ENCODE measurements around the gene IRF2BPL. TPM values are rescaled to one million over a fixed set of nuclear protein-coding genes. Genes with fewer than 3 reads are reported as not detected.

Gene IRF2BPL
- total and polyA plus RNA-seq, 4 experiments from 2014 or later: 1.2 to 37.7 (median 20.2) TPM

DNA sequence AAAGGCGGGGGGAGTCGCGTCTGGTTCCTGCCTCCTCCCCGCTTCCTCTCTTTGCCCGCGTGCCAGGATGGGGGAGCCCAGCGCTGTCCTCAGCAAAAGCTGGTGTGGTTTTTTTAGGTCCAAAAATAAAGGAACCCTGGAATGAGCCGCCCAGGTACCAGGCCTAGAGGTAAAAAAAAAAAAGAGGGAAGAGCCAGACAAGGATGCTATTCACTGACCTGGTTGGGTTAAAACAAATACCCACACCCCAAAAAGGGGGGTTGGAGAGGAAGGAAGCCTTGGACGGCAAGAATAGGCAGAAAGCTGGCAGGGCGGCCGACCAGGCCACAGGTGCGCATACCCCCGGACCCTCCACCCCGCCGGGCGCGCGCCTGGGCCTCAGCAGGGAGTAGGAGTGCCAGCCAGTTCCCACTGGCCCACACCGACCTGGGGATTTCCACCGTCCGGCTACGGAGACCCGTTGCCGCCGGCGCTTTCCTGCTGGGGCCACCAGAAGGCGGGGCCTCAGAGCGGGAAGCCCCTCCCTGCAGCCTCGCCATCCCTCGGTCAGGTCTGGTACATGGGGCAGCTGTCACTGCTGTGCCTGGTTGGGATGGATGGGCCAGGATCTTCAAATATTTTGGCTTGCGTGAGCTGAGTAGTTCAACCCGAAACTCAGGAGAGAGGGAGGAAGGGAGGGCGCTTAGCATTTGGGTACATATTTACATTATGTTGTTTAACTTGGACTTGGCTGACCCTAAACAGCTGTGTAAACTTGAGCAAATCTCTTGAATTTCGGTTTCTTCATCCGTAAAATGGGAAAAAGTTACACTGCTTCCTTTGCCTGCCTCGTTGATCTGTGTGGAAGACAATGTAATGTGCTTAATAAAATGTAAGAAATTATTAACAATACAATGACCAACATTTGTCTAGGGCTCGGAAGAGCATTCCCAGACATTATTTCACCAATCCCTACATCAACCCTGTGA lies 5.4 kb upstream of the IRF2BPL start:
- Histone ChIP-seq H3K4me3 (ENCODE audit: low read length in 2 of 2) (peak overlapping the region; percentile 71 to 84), H3K9me3 (ENCODE audit: control insufficient read depth in 1 of 2, low read length in 2 of 2) (no peaks in the 10 kb centered on the region), H3K4me1 (ENCODE audit: insufficient read depth, low read length) (peaks cover 93% of the 10 kb centered on the region), H3K27me3 (ENCODE audit: insufficient read depth, low read length) (no peaks in the 10 kb centered on the region), H3K27ac (ENCODE audit: low read depth, low read length) (peak overlapping the region; percentile 98), H3K36me3 (ENCODE audit: insufficient read depth, low read length) (no peaks in the 10 kb centered on the region)
- H3K27ac Mint-ChIP-seq: peak overlapping the region; percentile 94 to 99 (median 98)
- ChIA-PET POLR2A (ENCODE audit: partially characterized antibody) (interaction anchor here (0.6 to 15.3 kb wide), 15 partner anchors 9 to 166 kb away, joined by 3 to 456 read pairs (median 6); no protein-coding TSS in a partner anchor), CTCF (ENCODE audit: partially characterized antibody) (interaction anchor here (1.1 to 8.8 kb wide), 9 partner anchors 11 to 158 kb away, joined by 3 to 65 read pairs (median 5); no protein-coding TSS in a partner anchor)
- intact Hi-C loops (cut with micrococcal nuclease): loop anchor here (1.0 kb wide), 1 partner anchor 9 kb away; no protein-coding TSS in a partner anchor
- H3K4me3 Mint-ChIP-seq: peak overlapping the region; percentile 91 to 94 (median 92)
- H3K27me3 Mint-ChIP-seq: no peaks in the 10 kb centered on the region
- peaks cover 0 to 13% of the 10 kb centered on the region in 2 donors for H3K36me3 Mint-ChIP-seq
- peak; percentile 63 to 90 (median 72) for DNase-seq
- H3K9me3 Mint-ChIP-seq: peaks cover 0 to 5% (median 0%) of the 10 kb centered on the region in 8 donors
- peaks cover 54 to 87% (median 70%) of the 10 kb centered on the region in 4 donors for H3K4me1 Mint-ChIP-seq

DNA sequence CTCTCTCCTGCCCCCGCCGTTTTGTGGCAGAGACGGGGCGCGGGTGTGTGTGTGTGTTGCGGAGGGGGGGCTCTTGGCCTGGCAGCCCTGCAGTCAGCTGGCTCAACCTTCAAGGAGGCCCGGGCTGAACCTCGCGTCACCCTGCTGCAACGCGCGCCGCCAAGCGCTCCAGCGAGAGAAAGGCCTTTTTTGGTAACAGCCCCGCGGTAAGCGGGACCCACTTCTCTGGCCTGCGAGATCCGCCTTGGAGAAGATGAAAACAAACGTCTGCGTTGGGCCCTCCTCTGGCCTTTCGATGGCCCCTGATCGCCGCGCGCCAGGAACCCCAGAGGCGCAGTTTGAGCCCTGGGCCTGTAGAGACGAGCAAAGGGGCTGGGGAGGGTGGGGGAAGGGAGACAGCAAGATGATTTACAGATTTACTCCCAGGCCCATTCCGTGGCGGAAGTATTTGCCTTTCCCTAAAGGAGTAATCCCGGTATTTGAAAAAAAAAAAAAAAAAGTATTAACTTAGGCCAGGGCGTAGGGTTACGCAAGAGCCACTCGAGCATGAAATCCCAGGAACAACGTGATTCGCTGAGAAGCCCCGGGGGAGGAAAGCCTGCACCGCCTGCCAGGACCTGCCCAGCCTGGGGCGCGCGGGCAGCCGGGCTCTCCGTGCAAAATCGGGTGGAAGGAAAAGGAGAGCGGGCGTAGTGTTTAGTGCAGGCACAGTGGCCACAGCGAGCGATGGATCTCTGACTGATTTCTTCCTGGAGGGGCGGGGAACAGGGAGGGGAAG lies 4.5 kb upstream of the IRF2BPL start:
- intact Hi-C loops (cut with micrococcal nuclease): loop anchor here (1.0 kb wide), 3 partner anchors 7 to 120 kb away; no protein-coding TSS in a partner anchor
- peaks cover 48 to 82% (median 66%) of the 10 kb centered on the region in 4 donors for H3K4me1 Mint-ChIP-seq
- peaks cover 0 to 4% (median 0%) of the 10 kb centered on the region in 8 donors for H3K9me3 Mint-ChIP-seq
- H3K36me3 Mint-ChIP-seq: peaks cover 0 to 17% of the 10 kb centered on the region in 2 donors
- Histone ChIP-seq H3K4me1 (ENCODE audit: insufficient read depth, low read length) (peaks cover 86% of the 10 kb centered on the region), H3K27me3 (ENCODE audit: insufficient read depth, low read length) (no peaks in the 10 kb centered on the region), H3K4me3 (ENCODE audit: low read length in 2 of 2) (peak overlapping the region; percentile 71 to 84), H3K9me3 (ENCODE audit: control insufficient read depth in 1 of 2, low read length in 2 of 2) (no peaks in the 10 kb centered on the region), H3K27ac (ENCODE audit: low read depth, low read length) (peak overlapping the region; percentile 98), H3K36me3 (ENCODE audit: insufficient read depth, low read length) (no peaks in the 10 kb centered on the region)
- ChIA-PET POLR2A (ENCODE audit: partially characterized antibody) (interaction anchor here (0.6 to 15.3 kb wide), 18 partner anchors 9 to 165 kb away, joined by 3 to 456 read pairs (median 6); no protein-coding TSS in a partner anchor), CTCF (ENCODE audit: partially characterized antibody) (interaction anchor here (0.7 to 8.8 kb wide), 13 partner anchors 8 to 157 kb away, joined by 3 to 65 read pairs (median 5); no protein-coding TSS in a partner anchor)
- no peaks in the 10 kb centered on the region for H3K27me3 Mint-ChIP-seq
- DNase-seq: peak; percentile 69 to 89 (median 71)
- H3K4me3 Mint-ChIP-seq: peak overlapping the region; percentile 91 to 94 (median 92)
- peak overlapping the region; percentile 94 to 99 (median 98) for H3K27ac Mint-ChIP-seq

DNA sequence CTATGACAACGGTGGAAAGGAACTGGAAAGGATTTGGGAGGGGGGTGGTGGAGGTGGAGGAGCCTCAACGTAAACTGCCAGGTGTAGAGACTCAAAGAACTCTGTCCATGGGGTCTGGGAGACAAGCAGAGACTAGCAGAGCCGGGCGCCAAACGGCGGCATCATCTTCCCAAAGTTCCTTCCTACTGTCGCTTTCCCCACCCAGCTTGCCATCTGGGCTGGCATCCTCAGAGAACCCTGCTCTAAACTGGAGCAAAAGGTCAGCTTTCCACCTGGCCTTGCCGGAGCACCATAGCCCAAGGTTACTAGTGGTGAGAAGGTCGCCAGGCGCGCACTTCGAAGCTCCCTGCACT lies 4.0 kb upstream of the IRF2BPL start:
- H3K4me1 Mint-ChIP-seq: peaks cover 42 to 77% (median 60%) of the 10 kb centered on the region in 4 donors
- H3K27ac Mint-ChIP-seq: peak overlapping the region; percentile 94 to 99 (median 98)
- H3K27me3 Mint-ChIP-seq: no peaks in the 10 kb centered on the region
- no peaks in the 10 kb centered on the region for H3K36me3 ChIP-seq (ENCODE audit: insufficient read depth, low read length)
- H3K9me3 ChIP-seq (ENCODE audit: control insufficient read depth in 1 of 2, low read length in 2 of 2): no peaks in the 10 kb centered on the region
- peaks cover 0 to 17% of the 10 kb centered on the region in 2 donors for H3K36me3 Mint-ChIP-seq
- peak overlapping the region; percentile 98 for H3K27ac ChIP-seq (ENCODE audit: low read depth, low read length)
- POLR2A ChIA-PET (ENCODE audit: partially characterized antibody): interaction anchor here (0.7 to 15.3 kb wide), 13 partner anchors 9 to 103 kb away, joined by 3 to 456 read pairs (median 6); no protein-coding TSS in a partner anchor
- H3K4me3 ChIP-seq (ENCODE audit: low read length in 2 of 2): peak overlapping the region in 1 of 2 donors; percentile 84
- no peak for DNase-seq
- H3K4me3 Mint-ChIP-seq: peak overlapping the region; percentile 91 to 94 (median 92)
- H3K4me1 ChIP-seq (ENCODE audit: insufficient read depth, low read length): peaks cover 81% of the 10 kb centered on the region
- H3K9me3 Mint-ChIP-seq: peaks cover 0 to 4% (median 0%) of the 10 kb centered on the region in 8 donors
- CTCF ChIA-PET (ENCODE audit: partially characterized antibody): interaction anchor here (0.7 to 8.8 kb wide), 12 partner anchors 8 to 129 kb away, joined by 3 to 65 read pairs (median 6); no protein-coding TSS in a partner anchor
- intact Hi-C loops (cut with micrococcal nuclease): loop anchor here (1.0 kb wide), 2 partner anchors 8 to 119 kb away; no protein-coding TSS in a partner anchor
- no peaks in the 10 kb centered on the region for H3K27me3 ChIP-seq (ENCODE audit: insufficient read depth, low read length)

DNA sequence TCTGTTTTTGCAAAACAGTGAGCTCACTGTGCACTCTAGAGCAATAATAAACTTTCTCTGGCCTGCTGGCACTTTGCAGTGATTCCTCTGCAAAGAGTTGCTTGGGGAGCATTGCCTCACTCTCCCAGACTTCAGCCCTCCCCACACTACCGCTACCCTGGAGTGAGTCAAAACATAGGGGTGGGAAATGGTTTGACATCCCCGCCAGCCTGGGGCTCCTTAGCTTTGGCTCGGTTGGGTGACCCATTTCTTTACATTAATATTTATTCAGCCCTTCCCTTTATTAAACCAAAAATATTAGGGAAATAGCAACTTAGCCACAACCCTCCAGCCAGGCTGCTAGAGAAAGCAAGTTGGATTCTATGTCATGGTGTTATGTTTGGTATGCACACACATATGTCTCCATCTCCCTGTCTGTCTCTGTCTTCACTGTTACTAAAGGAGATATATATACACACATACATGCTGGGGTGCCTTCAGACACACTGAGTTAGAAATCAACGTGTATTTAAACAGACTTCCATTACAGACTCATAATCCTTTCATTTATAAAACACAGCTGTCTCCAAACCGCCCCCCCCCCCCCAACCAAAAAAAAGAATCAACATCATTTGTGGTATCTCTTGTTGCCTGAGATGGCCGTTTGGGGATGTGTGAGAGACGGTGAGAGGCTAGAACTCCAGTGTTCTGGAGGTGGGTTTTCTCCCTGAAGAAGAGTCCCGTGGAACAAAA lies 3.4 kb upstream of the IRF2BPL start:
- peak in 1 of 5 donors; percentile 54 for DNase-seq
- Mint-ChIP-seq H3K4me1 (peaks cover 39 to 71% (median 55%) of the 10 kb centered on the region in 4 donors), H3K9me3 (peaks cover 0 to 2% (median 0%) of the 10 kb centered on the region in 8 donors), H3K27me3 (no peaks in the 10 kb centered on the region), H3K27ac (peak overlapping the region; percentile 94 to 99 (median 98)), H3K36me3 (peaks cover 0 to 17% of the 10 kb centered on the region in 2 donors), H3K4me3 (peak overlapping the region; percentile 91 to 94 (median 92))
- Histone ChIP-seq H3K27me3 (ENCODE audit: insufficient read depth, low read length) (no peaks in the 10 kb centered on the region), H3K4me1 (ENCODE audit: insufficient read depth, low read length) (peaks cover 75% of the 10 kb centered on the region), H3K27ac (ENCODE audit: low read depth, low read length) (peak overlapping the region; percentile 98), H3K4me3 (ENCODE audit: low read length in 2 of 2) (peak overlapping the region in 1 of 2 donors; percentile 84), H3K36me3 (ENCODE audit: insufficient read depth, low read length) (no peaks in the 10 kb centered on the region), H3K9me3 (ENCODE audit: control insufficient read depth in 1 of 2, low read length in 2 of 2) (no peaks in the 10 kb centered on the region)
- intact Hi-C loops (cut with micrococcal nuclease): loop anchor here (1.0 kb wide), 2 partner anchors 8 to 119 kb away; no protein-coding TSS in a partner anchor
- CTCF ChIA-PET (ENCODE audit: partially characterized antibody): interaction anchor here (0.7 to 8.8 kb wide), 11 partner anchors 7 to 128 kb away, joined by 3 to 65 read pairs (median 6); no protein-coding TSS in a partner anchor
- POLR2A ChIA-PET (ENCODE audit: partially characterized antibody): interaction anchor here (0.7 to 15.3 kb wide), 12 partner anchors 8 to 102 kb away, joined by 3 to 456 read pairs (median 6); no protein-coding TSS in a partner anchor

DNA sequence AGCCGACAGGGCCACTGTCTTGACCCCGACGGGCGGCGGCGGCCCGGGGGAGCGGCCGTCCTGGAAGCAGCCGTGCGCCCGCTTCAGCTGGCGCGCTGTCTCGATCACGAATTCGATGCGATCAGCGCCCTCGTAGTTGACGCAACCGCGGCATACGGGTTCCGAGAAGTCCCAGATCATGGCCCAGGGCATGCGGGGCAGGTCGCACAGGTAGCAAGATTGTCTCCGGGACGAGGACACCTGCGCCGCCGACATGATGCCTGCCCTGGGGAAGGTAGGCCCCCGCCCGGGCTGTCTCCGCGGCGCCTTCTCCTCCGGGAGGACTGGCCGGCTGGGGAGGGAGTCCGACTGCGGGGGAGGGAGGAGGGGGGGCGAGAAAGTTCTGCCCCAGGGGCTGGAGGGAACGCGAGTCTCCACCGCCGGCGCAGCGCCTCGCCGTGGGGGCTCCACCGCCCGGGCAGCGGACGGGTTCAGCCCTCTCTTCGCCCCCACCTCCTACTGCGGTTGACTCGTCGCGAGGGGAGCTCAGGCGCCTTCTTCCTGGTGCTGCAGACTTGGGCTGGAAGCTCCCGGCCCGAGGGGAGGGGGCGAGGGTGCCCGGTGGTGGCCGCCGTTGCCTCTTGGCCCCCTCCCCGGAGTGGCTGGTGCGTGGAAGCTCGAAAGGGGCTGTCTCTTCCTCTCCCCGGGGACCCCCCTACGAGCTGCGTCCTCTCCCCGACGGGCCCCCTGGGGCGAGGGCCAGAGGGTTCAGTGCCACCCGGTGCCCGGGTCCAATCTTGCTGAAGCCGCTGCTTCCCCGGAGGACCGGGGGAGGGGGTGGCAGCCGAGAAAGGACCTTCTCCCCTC lies 747 bp downstream of the IRF2BPL start:
- Mint-ChIP-seq H3K36me3 (peaks cover 7 to 27% of the 10 kb centered on the region in 2 donors), H3K4me3 (peak overlapping the region; percentile 82 to 97 (median 94)), H3K27me3 (no peaks in the 10 kb centered on the region), H3K27ac (peak overlapping the region; percentile 84 to 98 (median 92)), H3K9me3 (peaks cover 0 to 2% (median 0%) of the 10 kb centered on the region in 8 donors), H3K4me1 (peaks cover 43 to 76% (median 56%) of the 10 kb centered on the region in 4 donors)
- no peaks in the 10 kb centered on the region for H3K36me3 ChIP-seq (ENCODE audit: insufficient read depth, low read length)
- H3K9me3 ChIP-seq (ENCODE audit: control insufficient read depth in 1 of 2, low read length in 2 of 2): no peaks in the 10 kb centered on the region
- H3K4me1 ChIP-seq (ENCODE audit: insufficient read depth, low read length): peaks cover 79% of the 10 kb centered on the region
- POLR2A ChIA-PET (ENCODE audit: partially characterized antibody): interaction anchor here (0.6 to 15.3 kb wide), 31 partner anchors 10 to 1851 kb away, joined by 3 to 456 read pairs (median 6); partner anchors contain the start of genes CIPC and TMED10
- H3K27ac ChIP-seq (ENCODE audit: low read depth, low read length): peak overlapping the region; percentile 93
- intact Hi-C loops (cut with micrococcal nuclease): loop anchor here (1.0 to 2.0 kb wide), 6 partner anchors 13 to 293 kb away; partner anchors contain the start of genes CIPC, GSTZ1 and POMT2
- DNase-seq: peak; percentile 71 to 79 (median 74)
- CTCF ChIA-PET (ENCODE audit: partially characterized antibody): interaction anchor here (1.2 to 8.8 kb wide), 13 partner anchors 9 to 152 kb away, joined by 4 to 65 read pairs (median 8); no protein-coding TSS in a partner anchor
- peak overlapping the region; percentile 57 to 80 for H3K4me3 ChIP-seq (ENCODE audit: low read length in 2 of 2)
- H3K27me3 ChIP-seq (ENCODE audit: insufficient read depth, low read length): no peaks in the 10 kb centered on the region

Measured in CD4-positive, alpha-beta memory T cell (primary cell).